Lower leg skin (tissue), 4 donors: ENCODE results near the gene CNTLN. TPM values are rescaled to one million over a fixed set of nuclear protein-coding genes. Genes with fewer than 3 reads are reported as not detected.

Experiments
- DNase-seq, 2 donors: peaks; one replicate each; pipeline ENCODE4 v3.0.0-alpha.2; 2019; ENCODE audit warnings: low spot score in 2 of 2
- H3K4me3 ChIP-seq: fragments of 200-600 bp; sonication (generic); 2 replicates; pipeline ENCODE4 v1.5.1; 2017; ENCODE audit warnings: mild to moderate bottlenecking, low read depth; ENCODE audit not compliant: poor library complexity, severe bottlenecking
- POLR2A ChIP-seq, 2 donors: fragments of 450-650 bp; IDR thresholded peaks; one replicate each; pipeline ENCODE4 v1.6.1; 2016 to 2017; ENCODE audit warnings: antibody characterized with exemption in 2 of 2, mild to moderate bottlenecking in 1 of 2, moderate library complexity in 1 of 2
- WGBS, 2 donors: methylation state at CpG; one replicate each; pipeline ENCODE4 v1.1.5; 2018; 5-methylcytosine and 5-hydroxymethylcytosine counted together
- intact Hi-C: fragments of 100-400 bp; cut with DNase I; formaldehyde crosslinking; loops from one replicate; pipeline ENCODE4 v1.15.0; 2023; ENCODE audit warnings: low total_unique reads
- total RNA-seq, 4 donors: library from RNA; depleted of rRNA; stranded (reverse); fragments of >200 nt; gene quantifications; one replicate each; pipeline ENCODE4 v1.1.0, GENCODE V29; 2016
- TF ChIP-seq, protein P1 (sequence below), 3 donors: fragments of 450-650 bp; IDR thresholded peaks; one replicate each; pipeline ENCODE4 v1.5.1; 2016; ENCODE audit warnings: antibody characterized with exemption in 3 of 3, mild to moderate bottlenecking in 3 of 3, moderate library complexity in 2 of 3

The CNTLN gene
- total RNA-seq, 4 donors from 2014 or later: 1.3 to 4.3 (median 3.7) TPM

DNA sequence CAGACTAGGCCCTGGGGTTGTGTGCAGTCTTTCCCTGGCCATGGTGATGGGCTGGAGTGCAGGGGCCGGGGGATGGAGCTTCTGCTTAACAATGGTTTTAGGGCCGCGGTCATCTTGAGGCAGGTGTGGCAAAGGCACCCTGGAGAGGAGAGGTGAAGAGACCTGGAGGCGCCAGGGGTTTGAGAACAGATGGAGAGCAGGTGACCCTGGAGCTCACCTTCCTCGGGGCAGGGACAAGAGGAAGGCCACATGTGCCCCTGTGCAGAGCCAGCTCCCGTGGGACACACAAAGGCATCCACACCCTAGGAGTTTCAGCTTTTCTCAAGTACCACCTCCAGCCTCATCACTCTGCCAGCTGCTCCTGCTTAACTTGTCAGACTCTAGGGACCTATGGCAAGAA is 397.6 kb downstream of the CNTLN start:
- DNase-seq: no peak
- TF ChIP-seq, protein P1, sequence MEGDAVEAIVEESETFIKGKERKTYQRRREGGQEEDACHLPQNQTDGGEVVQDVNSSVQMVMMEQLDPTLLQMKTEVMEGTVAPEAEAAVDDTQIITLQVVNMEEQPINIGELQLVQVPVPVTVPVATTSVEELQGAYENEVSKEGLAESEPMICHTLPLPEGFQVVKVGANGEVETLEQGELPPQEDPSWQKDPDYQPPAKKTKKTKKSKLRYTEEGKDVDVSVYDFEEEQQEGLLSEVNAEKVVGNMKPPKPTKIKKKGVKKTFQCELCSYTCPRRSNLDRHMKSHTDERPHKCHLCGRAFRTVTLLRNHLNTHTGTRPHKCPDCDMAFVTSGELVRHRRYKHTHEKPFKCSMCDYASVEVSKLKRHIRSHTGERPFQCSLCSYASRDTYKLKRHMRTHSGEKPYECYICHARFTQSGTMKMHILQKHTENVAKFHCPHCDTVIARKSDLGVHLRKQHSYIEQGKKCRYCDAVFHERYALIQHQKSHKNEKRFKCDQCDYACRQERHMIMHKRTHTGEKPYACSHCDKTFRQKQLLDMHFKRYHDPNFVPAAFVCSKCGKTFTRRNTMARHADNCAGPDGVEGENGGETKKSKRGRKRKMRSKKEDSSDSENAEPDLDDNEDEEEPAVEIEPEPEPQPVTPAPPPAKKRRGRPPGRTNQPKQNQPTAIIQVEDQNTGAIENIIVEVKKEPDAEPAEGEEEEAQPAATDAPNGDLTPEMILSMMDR (IDR thresholded peaks at IDR 0.05): no peak
- TF ChIP-seq POLR2A (IDR thresholded peaks at IDR 0.05): no peak
- intact Hi-C loops: no loop called here
- H3K4me3 ChIP-seq: no peak overlapping the region
- 76 to 77% methylated on average over 6 of the region's 6 CpGs for WGBS, 2 donors

DNA sequence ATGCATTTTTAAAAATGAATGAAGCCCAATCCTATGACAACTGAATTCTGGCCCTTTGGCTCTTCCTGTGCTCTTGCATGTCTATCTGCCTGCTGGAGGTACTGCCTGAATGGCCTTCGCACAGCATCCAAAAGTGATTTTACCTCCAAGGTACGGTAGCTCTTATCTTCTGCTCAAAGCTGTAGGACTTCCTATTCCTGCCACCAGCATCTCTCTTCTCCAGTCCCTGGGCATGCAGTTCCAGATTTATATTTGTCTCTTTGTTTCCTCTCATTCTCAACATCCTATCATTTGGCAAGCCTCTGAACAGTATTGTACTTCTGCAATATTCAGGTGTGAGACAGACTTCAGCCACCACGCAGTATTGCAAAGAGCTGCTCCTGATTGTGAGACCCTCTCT is 400.3 kb downstream of the CNTLN start:
- WGBS, 2 donors: 84 to 85% methylated on average over 3 of the region's 3 CpGs
- TF ChIP-seq, protein P1 (IDR thresholded peaks at IDR 0.05): no peak
- TF ChIP-seq POLR2A (IDR thresholded peaks at IDR 0.05): no peak
- no peak for DNase-seq
- H3K4me3 ChIP-seq: no peak overlapping the region
- intact Hi-C loops: no loop called here

DNA sequence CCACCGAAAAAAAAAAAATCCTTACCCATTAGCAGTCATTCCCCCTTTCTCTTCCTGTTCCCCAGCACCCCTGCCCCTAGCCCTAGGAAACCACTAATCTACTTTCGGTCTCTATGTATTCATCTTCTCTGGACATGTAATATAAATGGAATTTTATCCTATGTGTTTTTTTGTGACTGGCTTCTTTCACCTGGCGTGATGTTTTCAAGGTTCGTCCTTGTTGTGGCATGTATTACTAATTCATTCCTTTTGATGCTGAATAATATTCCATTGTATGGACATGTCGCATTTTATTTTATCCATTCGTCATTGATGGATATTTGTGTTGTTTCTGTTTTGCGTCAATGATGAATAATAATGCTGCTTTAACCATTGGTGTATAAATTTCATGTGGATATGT is 401.2 kb downstream of the CNTLN start:
- WGBS, 2 donors: 81 to 88% methylated on average over 7 of the region's 7 CpGs
- intact Hi-C loops: no loop called here
- DNase-seq: no peak
- H3K4me3 ChIP-seq: no peak overlapping the region
- no peak for TF ChIP-seq POLR2A (IDR thresholded peaks at IDR 0.05)
- TF ChIP-seq, protein P1 (IDR thresholded peaks at IDR 0.05): no peak

DNA sequence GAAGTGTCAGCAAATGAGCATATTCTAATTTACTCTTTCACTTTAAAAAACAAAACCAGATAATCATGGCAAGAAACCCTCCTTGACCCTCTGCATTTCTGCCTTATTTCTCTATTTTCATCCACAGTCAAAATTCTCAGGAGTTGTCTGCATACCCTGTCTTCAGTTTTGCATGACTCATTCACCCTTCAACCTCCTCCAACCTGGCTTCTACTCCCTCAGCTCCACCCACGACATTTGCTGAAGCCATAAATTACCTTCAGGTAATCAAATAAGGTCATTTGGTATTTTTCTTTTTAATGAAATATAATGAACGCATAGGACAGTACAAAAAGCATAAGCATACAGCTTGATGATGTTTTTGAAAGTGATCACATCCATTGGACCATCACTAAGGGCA is 416.2 kb downstream of the CNTLN start:
- TF ChIP-seq POLR2A (IDR thresholded peaks at IDR 0.05): no peak
- TF ChIP-seq, protein P1 (IDR thresholded peaks at IDR 0.05): no peak
- no peak overlapping the region for H3K4me3 ChIP-seq
- intact Hi-C loops: no loop called here
- 60 to 65% methylated on average over 2 of the region's 2 CpGs for WGBS, 2 donors
- DNase-seq: no peak
